Osteoblast (primary cell): ENCODE measurements around the gene LITAFD. TPM values are rescaled to one million over a fixed set of nuclear protein-coding genes. Genes with fewer than 3 reads are reported as not detected.

ENCODE experiments used
- DNase-seq: peaks from one replicate; pipeline ENCODE4 v3.0.0; 2011; ENCODE audit warnings: low spot score, mixed read lengths; ENCODE audit not compliant: insufficient read length; ENCODE audit errors: missing footprints
- H2AFZ ChIP-seq: 2 replicates; pipeline ENCODE4 v1.6.0; 2011; ENCODE audit warnings: mild to moderate bottlenecking, low read length
- H3K27ac ChIP-seq: 2 replicates; pipeline ENCODE4 v1.5.1; 2011; ENCODE audit warnings: mild to moderate bottlenecking, low read depth, low read length, moderate library complexity
- H3K27me3 ChIP-seq: 2 replicates; pipeline ENCODE4 v1.6.0; 2012; ENCODE audit warnings: mild to moderate bottlenecking, control low read depth, inconsistent platforms, low read length, moderate library complexity; ENCODE audit not compliant: insufficient read depth
- H3K36me3 ChIP-seq: 2 replicates; pipeline ENCODE4 v1.5.1; 2011; ENCODE audit warnings: mild to moderate bottlenecking, low read length, control low read depth, moderate library complexity; ENCODE audit not compliant: insufficient read depth
- H3K4me1 ChIP-seq: 2 replicates; pipeline ENCODE4 v1.5.1; 2011; ENCODE audit warnings: mild to moderate bottlenecking, low read length, control low read depth, moderate library complexity; ENCODE audit not compliant: insufficient read depth
- H3K4me2 ChIP-seq: 2 replicates; pipeline ENCODE4 v1.6.0; 2011; ENCODE audit warnings: mild to moderate bottlenecking, low read length; ENCODE audit not compliant: insufficient read depth
- H3K4me3 ChIP-seq: fragments of 200-600 bp; sonication (generic); 3 replicates; pipeline ENCODE4 v1.5.1; 2012; ENCODE audit warnings: mild to moderate bottlenecking, low read length, inconsistent platforms; ENCODE audit not compliant: insufficient read depth
- H3K79me2 ChIP-seq: 2 replicates; pipeline ENCODE4 v1.6.0; 2012; ENCODE audit warnings: mild to moderate bottlenecking, low read length, control low read depth, inconsistent platforms; ENCODE audit not compliant: insufficient read depth
- H3K9me3 ChIP-seq: 2 replicates; pipeline ENCODE4 v1.5.1; 2011; ENCODE audit warnings: low read depth, low read length, control low read depth
- H4K20me1 ChIP-seq: 2 replicates; pipeline ENCODE4 v1.6.0; 2012; ENCODE audit warnings: mild to moderate bottlenecking, low read length, control low read depth; ENCODE audit not compliant: insufficient read depth
- CTCF ChIP-seq: IDR thresholded peaks from 2 replicates; pipeline ENCODE4 v1.5.1; 2011; ENCODE audit warnings: mild to moderate bottlenecking, low read depth, low read length, moderate library complexity; ENCODE audit errors: extremely low read depth
- total RNA-seq: library from RNA; depleted of rRNA; stranded (reverse); fragments of >200 nt; gene quantifications from 2 replicates; pipeline ENCODE4 v1.2.3, GENCODE V29; 2012

The LITAFD gene
- total RNA-seq, 1 donor: not detected

- Histone ChIP-seq H3K4me3 (peak overlapping the region; percentile 3), H3K27ac (peak overlapping the region; percentile 40), H3K27me3 (no peaks in the 10 kb centered on the region), H3K9me3 (no peaks in the 10 kb centered on the region), H2AFZ (no peak overlapping the region), H3K79me2 (no peaks in the 10 kb centered on the region), H3K4me2 (peak overlapping the region; percentile 54), H3K4me1 (peaks cover 9% of the 10 kb centered on the region), H3K36me3 (no peaks in the 10 kb centered on the region), H4K20me1 (no peaks in the 10 kb centered on the region)
- TF ChIP-seq CTCF: no peak
- DNase-seq: peak; percentile 94
Observed at GRCh38 chr16:8878523-8878911, 3.6 kb upstream of the LITAFD start.

- no peak overlapping the region for H2AFZ ChIP-seq
- H3K4me2 ChIP-seq: no peak overlapping the region
- H3K27me3 ChIP-seq: no peaks in the 10 kb centered on the region
- no peaks in the 10 kb centered on the region for H3K9me3 ChIP-seq
- H3K36me3 ChIP-seq: no peaks in the 10 kb centered on the region
- no peak for TF ChIP-seq CTCF
- peaks cover 11% of the 10 kb centered on the region for H4K20me1 ChIP-seq
- H3K4me1 ChIP-seq: peaks cover 27% of the 10 kb centered on the region
- H3K4me3 ChIP-seq: no peak overlapping the region
- DNase-seq: no peak
- no peaks in the 10 kb centered on the region for H3K79me2 ChIP-seq
- no peak overlapping the region for H3K27ac ChIP-seq
Observed at GRCh38 chr16:8880839-8881510, 1.2 kb upstream of the LITAFD start.

GRCh38 chr16:8882725-8883377, 700 bp downstream of the LITAFD start:
- peak; percentile 41 for DNase-seq
- Histone ChIP-seq H2AFZ (no peak overlapping the region), H3K4me2 (no peak overlapping the region), H3K27me3 (no peaks in the 10 kb centered on the region), H3K27ac (no peak overlapping the region), H3K4me3 (no peak overlapping the region), H4K20me1 (peaks cover 27% of the 10 kb centered on the region), H3K36me3 (no peaks in the 10 kb centered on the region), H3K4me1 (peaks cover 43% of the 10 kb centered on the region), H3K9me3 (no peaks in the 10 kb centered on the region), H3K79me2 (no peaks in the 10 kb centered on the region)
- TF ChIP-seq CTCF: no peak
